RCC 7860 (cell line): Measurements from ENCODE around the gene ELF3.
"Not testable (repeated sequence)": the region's sequence is repeated elsewhere in the genome, so short reads cannot be mapped to it uniquely, and the experiment has no call there.

Experiments used
- DNase-seq: peaks from one replicate; pipeline ENCODE4 v3.0.0-alpha.2; 2015; ENCODE audit warnings: low spot score
- FAIRE-seq: peaks from 2 replicates; lab custom pipeline; 2012; peaks lifted over from hg19 to GRCh38; lab: Jason Lieb, UNC

Gene ELF3

DNA sequence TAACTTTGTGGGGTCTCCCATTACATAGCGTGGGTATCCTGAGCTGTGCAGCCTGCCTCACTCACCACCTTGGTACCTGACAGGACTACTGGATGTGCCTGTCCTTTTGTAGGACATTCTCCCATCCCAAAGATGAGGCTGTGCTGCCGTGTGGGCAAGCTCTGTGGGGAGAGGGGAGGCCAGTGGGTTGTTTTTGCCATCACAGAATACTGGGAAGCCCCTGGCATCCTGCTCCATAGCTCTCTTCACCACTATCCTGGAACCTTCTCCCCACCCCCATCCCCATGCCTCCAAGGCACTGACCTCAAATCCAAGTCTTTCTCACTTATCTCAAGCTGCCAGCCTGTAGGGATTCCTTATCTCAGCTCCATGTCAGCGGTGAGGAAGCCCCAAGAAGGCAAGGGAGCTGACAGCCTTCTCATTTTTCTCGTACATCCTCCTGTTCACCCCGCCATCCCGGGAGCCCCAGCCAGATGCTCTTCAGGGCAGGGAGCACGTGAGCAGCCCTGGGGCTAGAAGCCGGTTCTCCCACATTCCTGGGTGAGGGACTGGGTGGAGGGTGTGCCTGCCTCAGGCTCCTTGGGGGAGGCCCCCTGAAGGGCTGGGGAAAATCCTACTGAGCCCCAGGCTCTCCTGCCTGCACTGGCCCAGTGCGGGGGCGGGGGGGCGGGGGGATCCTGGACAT is 2.4 kb upstream of the ELF3 start:
- FAIRE-seq = no peak

DNA sequence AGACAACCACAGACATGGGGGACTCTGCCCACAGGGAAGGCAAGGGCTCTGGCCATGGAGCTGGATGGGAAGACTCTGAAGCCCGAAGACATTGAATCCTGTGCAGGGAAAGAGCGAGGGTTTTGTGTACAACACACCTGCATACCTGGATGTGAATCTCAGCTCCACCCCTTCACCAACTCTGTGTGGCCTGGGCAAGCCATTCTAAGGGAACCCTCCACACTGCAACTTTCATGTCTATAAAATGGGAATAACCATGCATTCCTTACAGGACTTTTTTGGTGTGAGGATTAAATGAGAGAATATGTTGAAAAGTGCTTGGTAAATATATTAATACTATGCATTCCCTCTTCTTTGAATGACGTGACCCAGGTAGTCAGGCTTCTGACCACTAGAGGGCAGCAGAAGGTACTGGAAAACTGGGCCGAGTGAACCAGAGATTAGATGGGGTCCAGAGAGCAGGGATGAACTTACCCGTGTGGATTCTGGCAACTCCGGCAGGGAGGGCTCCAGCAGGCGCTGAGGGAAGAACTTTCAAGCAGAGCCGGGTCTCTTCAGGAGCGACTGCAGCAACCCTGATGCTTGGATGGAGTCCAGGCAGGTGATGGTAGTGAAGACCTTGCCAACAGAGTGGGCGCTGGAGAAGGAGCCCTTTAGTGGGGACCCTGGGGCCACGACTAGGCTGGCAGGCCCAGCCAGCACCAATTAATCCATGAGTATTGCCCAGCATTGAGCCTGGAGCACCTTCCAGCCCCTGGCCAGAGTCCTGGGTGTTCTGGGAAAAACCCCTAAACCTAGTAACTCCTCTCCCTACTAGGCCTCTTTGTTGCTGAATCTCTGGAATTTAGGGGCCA is 834 bp upstream of the ELF3 start:
- peak; percentile 80 for FAIRE-seq
- peak; percentile 83 for DNase-seq

More for the DNA sequence above, 2.4 kb upstream of the ELF3 start:
- no peak for DNase-seq

DNA sequence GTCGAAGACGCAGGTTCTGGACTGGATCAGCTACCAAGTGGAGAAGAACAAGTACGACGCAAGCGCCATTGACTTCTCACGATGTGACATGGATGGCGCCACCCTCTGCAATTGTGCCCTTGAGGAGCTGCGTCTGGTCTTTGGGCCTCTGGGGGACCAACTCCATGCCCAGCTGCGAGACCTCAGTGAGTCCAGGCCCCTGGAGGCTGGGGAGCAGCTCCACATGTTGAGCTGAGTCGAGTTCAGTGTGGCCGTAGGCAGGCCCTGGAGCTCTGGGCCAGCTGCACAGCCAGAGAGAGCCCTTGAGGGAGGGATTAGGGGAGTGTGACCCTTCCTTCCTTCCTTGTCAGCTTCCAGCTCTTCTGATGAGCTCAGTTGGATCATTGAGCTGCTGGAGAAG is 1.6 kb downstream of the ELF3 start:
- DNase-seq (no peak), FAIRE-seq (no peak)

DNA sequence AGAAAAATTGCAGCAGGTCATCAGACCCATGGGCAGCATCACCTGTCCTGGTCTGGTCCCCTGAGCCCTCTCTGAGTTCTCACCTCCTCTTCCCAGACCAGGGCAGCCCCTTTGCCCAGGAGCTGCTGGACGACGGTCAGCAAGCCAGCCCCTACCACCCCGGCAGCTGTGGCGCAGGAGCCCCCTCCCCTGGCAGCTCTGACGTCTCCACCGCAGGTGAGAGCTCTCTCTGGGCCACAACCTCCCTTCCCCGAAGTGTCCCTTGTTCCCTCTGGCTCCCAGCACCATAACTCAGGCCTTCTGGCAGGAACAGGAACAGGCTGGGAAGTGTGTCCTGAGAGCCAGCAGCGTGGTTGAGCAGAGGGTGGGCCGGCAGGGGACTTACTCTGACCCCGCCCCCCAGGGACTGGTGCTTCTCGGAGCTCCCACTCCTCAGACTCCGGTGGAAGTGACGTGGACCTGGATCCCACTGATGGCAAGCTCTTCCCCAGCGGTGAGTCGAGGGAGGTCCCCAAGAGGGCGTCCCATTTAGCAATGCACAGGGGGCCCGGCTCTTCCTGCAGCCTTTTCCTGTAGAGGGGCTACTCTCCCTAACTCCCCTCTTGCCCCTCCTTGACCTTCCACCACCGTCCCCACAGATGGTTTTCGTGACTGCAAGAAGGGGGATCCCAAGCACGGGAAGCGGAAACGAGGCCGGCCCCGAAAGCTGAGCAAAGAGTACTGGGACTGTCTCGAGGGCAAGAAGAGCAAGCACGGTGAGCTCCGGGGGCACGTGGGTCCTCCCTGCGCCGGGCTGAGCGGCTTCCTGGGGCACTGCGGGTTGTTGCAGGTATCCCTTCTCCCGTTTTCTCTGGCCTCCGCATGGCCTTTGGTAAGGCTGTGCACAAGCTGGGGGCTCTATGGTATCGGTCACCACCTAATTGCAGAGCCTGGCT is 2.4 kb downstream of the ELF3 start:
- no peak for FAIRE-seq

GRCh38 chr1:202013603-202014002 is 3.2 kb downstream of the ELF3 start:
- FAIRE-seq (no peak), DNase-seq (no peak)

More for the DNA sequence above, 2.4 kb downstream of the ELF3 start:
- DNase-seq = no peak

- DNase-seq (no peak), FAIRE-seq (no peak)
Measured at GRCh38 chr1:202014060-202014459, 3.7 kb downstream of the ELF3 start.

DNA sequence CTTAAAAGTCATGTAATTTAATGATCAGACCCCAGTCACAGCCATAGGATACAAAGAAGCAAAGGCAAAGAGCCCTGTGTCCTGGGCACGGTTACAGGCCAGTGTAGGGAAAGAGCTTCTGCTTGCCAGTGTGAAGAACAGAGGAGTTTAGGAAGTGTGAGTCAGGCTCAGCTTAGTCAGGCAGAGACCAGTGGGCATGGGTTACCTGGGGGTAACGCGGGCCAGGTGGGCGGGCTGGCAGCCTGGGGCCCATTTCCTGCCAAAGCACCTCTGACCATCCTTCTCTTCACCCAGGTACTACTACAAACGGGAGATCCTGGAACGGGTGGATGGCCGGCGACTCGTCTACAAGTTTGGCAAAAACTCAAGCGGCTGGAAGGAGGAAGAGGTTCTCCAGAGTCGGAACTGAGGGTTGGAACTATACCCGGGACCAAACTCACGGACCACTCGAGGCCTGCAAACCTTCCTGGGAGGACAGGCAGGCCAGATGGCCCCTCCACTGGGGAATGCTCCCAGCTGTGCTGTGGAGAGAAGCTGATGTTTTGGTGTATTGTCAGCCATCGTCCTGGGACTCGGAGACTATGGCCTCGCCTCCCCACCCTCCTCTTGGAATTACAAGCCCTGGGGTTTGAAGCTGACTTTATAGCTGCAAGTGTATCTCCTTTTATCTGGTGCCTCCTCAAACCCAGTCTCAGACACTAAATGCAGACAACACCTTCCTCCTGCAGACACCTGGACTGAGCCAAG is 4.7 kb downstream of the ELF3 start:
- FAIRE-seq (no peak), DNase-seq (no peak)

DNA sequence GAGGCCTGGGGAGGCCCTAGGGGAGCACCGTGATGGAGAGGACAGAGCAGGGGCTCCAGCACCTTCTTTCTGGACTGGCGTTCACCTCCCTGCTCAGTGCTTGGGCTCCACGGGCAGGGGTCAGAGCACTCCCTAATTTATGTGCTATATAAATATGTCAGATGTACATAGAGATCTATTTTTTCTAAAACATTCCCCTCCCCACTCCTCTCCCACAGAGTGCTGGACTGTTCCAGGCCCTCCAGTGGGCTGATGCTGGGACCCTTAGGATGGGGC is 5.2 kb downstream of the ELF3 start:
- no peak for DNase-seq
- no peak for FAIRE-seq

DNA sequence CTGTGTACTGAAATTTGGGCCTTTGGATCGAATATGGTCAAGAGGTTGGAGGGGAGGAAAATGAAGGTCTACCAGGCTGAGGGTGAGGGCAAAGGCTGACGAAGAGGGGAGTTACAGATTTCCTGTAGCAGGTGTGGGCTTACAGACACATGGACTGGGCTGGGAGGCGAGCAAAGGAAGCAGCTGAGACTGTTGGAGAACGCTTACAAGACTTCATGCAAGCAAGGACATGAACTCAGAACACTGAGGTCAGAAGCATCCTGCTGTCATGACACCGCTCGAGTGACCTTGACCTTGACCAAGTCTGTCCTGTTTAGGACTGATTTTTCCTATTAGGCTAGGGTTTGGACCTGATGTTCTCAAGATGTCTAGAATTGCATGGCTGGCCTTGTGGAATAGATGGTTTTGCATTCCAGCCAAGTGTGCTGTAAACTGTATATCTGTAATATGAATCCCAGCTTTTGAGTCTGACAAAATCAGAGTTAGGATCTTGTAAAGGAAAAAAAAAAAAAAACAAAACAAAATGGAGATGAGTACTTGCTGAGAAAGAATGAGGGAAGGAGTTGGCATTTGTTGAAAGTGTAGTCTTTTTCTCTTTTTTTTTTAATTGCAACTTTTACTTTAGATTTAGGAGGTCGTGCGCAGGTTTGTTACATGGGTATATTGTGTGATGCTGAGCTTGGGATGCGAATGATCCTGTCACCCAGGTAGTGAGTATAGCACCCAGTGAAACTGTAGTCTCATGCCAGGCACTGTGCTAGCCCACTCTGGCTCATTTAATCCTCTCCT is 5.8 kb downstream of the ELF3 start:
- FAIRE-seq = no peak
- no peak for DNase-seq

GRCh38 chr1:202016811-202017748 is 6.7 kb downstream of the ELF3 start:
- FAIRE-seq (no peak), DNase-seq (no peak)

GRCh38 chr1:202017749-202018467 is 7.5 kb downstream of the ELF3 start:
- DNase-seq (no peak), FAIRE-seq (no peak)

DNA sequence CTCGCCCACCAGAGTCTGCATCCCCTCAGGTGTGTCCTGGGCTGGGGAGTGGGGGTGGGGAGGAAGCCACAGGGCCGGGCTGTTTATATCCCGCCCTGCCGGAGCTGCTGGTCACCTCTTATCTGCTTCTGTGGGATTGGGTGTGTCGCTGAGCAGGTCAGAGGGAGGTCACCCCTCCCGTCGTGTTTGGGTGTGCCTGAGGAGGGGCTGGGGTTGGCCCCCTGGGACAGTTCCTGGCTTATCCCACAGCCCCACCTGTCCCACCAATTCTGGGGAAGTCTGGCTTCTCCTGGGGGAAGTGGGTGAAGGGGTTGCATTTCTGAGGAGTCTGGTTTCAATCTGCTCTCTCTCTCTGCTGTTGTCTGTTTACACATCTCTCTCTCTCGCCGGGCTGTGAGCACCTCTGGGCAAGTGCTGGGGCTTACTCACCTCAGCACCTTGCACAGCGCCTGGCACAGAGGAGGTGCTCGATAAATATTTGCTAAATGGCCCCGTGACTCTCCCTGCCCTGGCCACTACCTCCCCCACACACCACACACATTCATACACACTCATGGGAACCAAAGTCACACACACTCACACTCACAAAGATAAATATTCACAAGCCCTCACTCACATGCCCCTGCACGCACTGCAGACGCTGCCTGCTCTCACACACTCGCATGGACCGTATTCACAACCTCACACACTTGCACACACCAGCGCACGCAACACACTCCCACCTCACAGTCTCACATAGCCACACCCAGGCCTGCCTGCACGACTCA is 8.3 kb downstream of the ELF3 start:
- FAIRE-seq (peak; percentile 42), DNase-seq (peak; percentile 75)

GRCh38 chr1:202019235-202019558 is 8.8 kb downstream of the ELF3 start:
- DNase-seq, FAIRE-seq: not testable (repeated sequence)

GRCh38 chr1:202023001-202023433 is 12.6 kb downstream of the ELF3 start:
- DNase-seq (peak; percentile 66), FAIRE-seq (peak; percentile 64)

- DNase-seq = peak; percentile 76
- peak; percentile 91 for FAIRE-seq
Measured at GRCh38 chr1:202029171-202029665, 18.8 kb downstream of the ELF3 start.

DNA sequence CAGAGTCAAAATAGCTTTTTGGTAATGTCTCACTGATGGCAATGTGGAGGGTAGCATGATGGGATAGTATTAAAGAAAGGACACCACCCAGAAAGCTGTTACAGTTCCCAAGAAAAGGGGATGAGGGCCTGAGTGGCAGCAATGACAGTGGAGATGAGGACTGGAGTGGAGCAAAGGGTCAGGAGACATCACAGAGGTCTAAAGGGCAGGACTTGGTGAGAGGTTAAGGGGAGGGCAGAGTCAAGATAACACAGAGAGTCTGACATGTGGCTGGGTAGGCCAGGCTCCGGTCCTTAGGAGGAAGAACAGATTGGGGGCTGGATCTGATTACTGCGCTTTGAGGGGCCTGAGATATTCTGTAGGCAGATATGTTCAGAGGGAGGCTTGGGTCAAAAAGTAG is 19.3 kb downstream of the ELF3 start:
- DNase-seq (no peak), FAIRE-seq (no peak)

DNA sequence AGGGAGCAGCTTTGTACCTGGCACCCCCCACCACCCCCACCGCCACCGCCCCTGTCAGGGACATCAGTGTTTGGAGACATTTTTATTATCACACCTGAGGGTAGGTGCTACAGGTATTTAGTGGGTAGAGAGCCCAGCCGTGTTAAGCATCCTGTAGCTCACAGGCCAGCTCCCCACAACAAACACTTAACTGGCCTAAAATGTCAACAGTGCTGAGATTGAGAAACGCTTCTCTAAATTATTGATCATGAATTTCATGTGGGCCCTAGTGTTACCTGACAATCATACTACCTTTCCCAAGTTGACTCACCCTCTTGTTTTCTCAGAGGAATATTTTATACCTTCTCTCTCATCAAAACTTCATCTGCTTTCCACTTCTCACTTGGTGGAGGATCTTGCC is 21.4 kb downstream of the ELF3 start:
- DNase-seq = no peak
- no peak for FAIRE-seq
